IMR-90 (cell line): ENCODE data around the gene PCSK1N. TPM values are rescaled to one million over a fixed set of nuclear protein-coding genes. Genes with fewer than 3 reads are reported as not detected.
A peak's percentile ranks its signal among the peaks of the same experiment; 100 is the strongest.
"Not testable (repeated sequence)": the region's sequence is repeated elsewhere in the genome, so short reads cannot be mapped to it uniquely, and the experiment has no call there.

Source experiments
- ATAC-seq: fragments of 200-7000 bp; cut with Tn5 transposase; 2 replicates; pipeline ENCODE4 v1.9.1; 2020; ENCODE audit warnings: low read depth, mild to moderate bottlenecking, moderate library complexity
- BruUV-seq: library from RNA; stranded (reverse); fragments of 400-500 nt; replicated peaks from 2 replicates; lab custom pipeline; 2021; lab: Mats Ljungman, UMichigan
- CTCF ChIA-PET: fragments of 300-600 bp; formaldehyde crosslinking; extraction: SDS; loops from one replicate; lab custom pipeline; 2021; ENCODE audit warnings: antibody characterized with exemption; lab: Yijun Ruan, JAX
- POLR2A ChIA-PET: fragments of 300-600 bp; sonication (Branson Sonifier 250); formaldehyde crosslinking; loops from one replicate; lab custom pipeline; 2022; ENCODE audit warnings: antibody characterized with exemption; ENCODE audit not compliant: unreplicated experiment; lab: Charles Lee
- DNase-seq: peaks from one replicate; pipeline ENCODE4 v3.0.0; 2013
- H2AFZ ChIP-seq: replicated peaks from 2 replicates; pipeline ENCODE3; 2013; ENCODE audit warnings: low read length, mild to moderate bottlenecking; ENCODE audit not compliant: poor library complexity
- H2AK5ac ChIP-seq: 2 replicates; pipeline ENCODE4 v1.6.1; 2013; ENCODE audit warnings: low read depth, low read length, inconsistent platforms
- H2AK9ac ChIP-seq: replicated peaks from 2 replicates; pipeline ENCODE3; 2013; ENCODE audit warnings: mild to moderate bottlenecking, low read depth, low read length, moderate library complexity; ENCODE audit not compliant: poor library complexity
- H2BK120ac ChIP-seq: 2 replicates; pipeline ENCODE4 v1.6.1; 2013; ENCODE audit warnings: low read depth, low read length, inconsistent platforms
- H2BK15ac ChIP-seq: 3 replicates; pipeline ENCODE4 v1.6.1; 2013; ENCODE audit warnings: low read depth, low read length, inconsistent platforms
- H2BK20ac ChIP-seq: 2 replicates; pipeline ENCODE4 v1.6.1; 2013; ENCODE audit warnings: low read depth, mild to moderate bottlenecking, inconsistent platforms, low read length, moderate library complexity
- H2BK5ac ChIP-seq: 2 replicates; pipeline ENCODE4 v1.6.1; 2013; ENCODE audit warnings: mild to moderate bottlenecking, low read depth, low read length, inconsistent platforms; ENCODE audit not compliant: poor library complexity, severe bottlenecking
- H3K14ac ChIP-seq: replicated peaks from 2 replicates; pipeline ENCODE4 v1.6.1; 2013; ENCODE audit warnings: low read depth, low read length, inconsistent platforms
- H3K18ac ChIP-seq: 2 replicates; pipeline ENCODE4 v1.6.1; 2013; ENCODE audit warnings: low read depth, low read length, control low read depth
- H3K23ac ChIP-seq: 2 replicates; pipeline ENCODE4 v1.6.1; 2013; ENCODE audit warnings: low read depth, low read length, inconsistent platforms
- H3K27ac ChIP-seq: 2 replicates; pipeline ENCODE4 v1.5.1; 2013; ENCODE audit warnings: mild to moderate bottlenecking, control low read depth, low read length; ENCODE audit not compliant: insufficient read depth
- H3K27me3 ChIP-seq: 2 replicates; pipeline ENCODE4 v1.6.1; 2013; ENCODE audit warnings: low read length; ENCODE audit not compliant: control insufficient read depth, insufficient read depth
- H3K36me3 ChIP-seq: 2 replicates; pipeline ENCODE4 v1.6.1; 2013; ENCODE audit warnings: low read length, mixed read lengths; ENCODE audit not compliant: control insufficient read depth, insufficient read depth
- H3K4ac ChIP-seq: 2 replicates; pipeline ENCODE4 v1.6.1; 2013; ENCODE audit warnings: low read depth, low read length, inconsistent platforms
- H3K4me1 ChIP-seq: 2 replicates; pipeline ENCODE4 v1.6.1; 2013; ENCODE audit warnings: low read length, mixed read lengths; ENCODE audit not compliant: control insufficient read depth, insufficient read depth
- H3K4me2 ChIP-seq: 2 replicates; pipeline ENCODE4 v1.6.1; 2013; ENCODE audit warnings: low read depth, mild to moderate bottlenecking, control low read depth, low read length, moderate library complexity
- H3K4me3 ChIP-seq: 2 replicates; pipeline ENCODE4 v1.5.1; 2013; ENCODE audit warnings: low read depth, mild to moderate bottlenecking, control low read depth, low read length, moderate library complexity; ENCODE audit not compliant: insufficient read depth
- H3K56ac ChIP-seq: 2 replicates; pipeline ENCODE4 v1.6.1; 2013; ENCODE audit warnings: low read length, inconsistent platforms; ENCODE audit not compliant: insufficient read depth; ENCODE audit errors: extremely low read depth
- H3K79me1 ChIP-seq, 2 experiments: 2 replicates each; pipeline ENCODE4 v1.6.1; 2013; ENCODE audit warnings: low read length in 2 of 2, inconsistent platforms in 1 of 2, low read depth in 1 of 2
- H3K9ac ChIP-seq: 2 replicates; pipeline ENCODE4 v1.6.1; 2013; ENCODE audit warnings: low read depth, low read length, control low read depth
- H3K9me1 ChIP-seq: 2 replicates; pipeline ENCODE4 v1.6.1; 2013; ENCODE audit warnings: low read length, inconsistent platforms; ENCODE audit not compliant: insufficient read depth
- H3K9me3 ChIP-seq: 2 replicates; pipeline ENCODE4 v1.6.1; 2013; ENCODE audit warnings: low read length; ENCODE audit not compliant: control insufficient read depth, insufficient read depth
- H4K20me1 ChIP-seq: 2 replicates; pipeline ENCODE4 v1.6.1; 2013; ENCODE audit warnings: low read length, inconsistent platforms; ENCODE audit not compliant: insufficient read depth
- H4K5ac ChIP-seq: 2 replicates; pipeline ENCODE4 v1.6.1; 2013; ENCODE audit warnings: mild to moderate bottlenecking, low read depth, low read length, control low read depth
- H4K8ac ChIP-seq, 2 experiments: 2 replicates each; pipeline ENCODE4 v1.6.1; 2013; ENCODE audit warnings: low read depth in 2 of 2, low read length in 2 of 2, control low read depth in 1 of 2, inconsistent platforms in 1 of 2
- H4K91ac ChIP-seq: 2 replicates; pipeline ENCODE4 v1.6.1; 2013; ENCODE audit warnings: low read depth, low read length, inconsistent platforms; ENCODE audit not compliant: insufficient read depth
- CHD1 ChIP-seq: IDR thresholded peaks from 2 replicates; pipeline ENCODE4 v1.6.1; 2012; ENCODE audit warnings: low read depth, low read length, improper control_type of control experiment
- RAD21 ChIP-seq: IDR thresholded peaks from 2 replicates; pipeline ENCODE4 v1.6.1; 2012; ENCODE audit warnings: low read length, improper control_type of control experiment
- SMC3 ChIP-seq: fragments of 150-350 bp; IDR thresholded peaks from 2 replicates; pipeline ENCODE4 v1.6.1; 2016; ENCODE audit warnings: low read depth, mild to moderate bottlenecking, antibody characterized with exemption, low read length, moderate library complexity
- WGBS, 2 experiments: methylation state at CpG; one replicate each; pipeline versions ENCODE4 v1.1.5 to v1.1.7; 2013; ENCODE audit warnings: missing lambda C conversion rate in 2 of 2; ENCODE audit not compliant: insufficient read length in 1 of 2; ENCODE audit errors: extremely low coverage in 2 of 2; 5-methylcytosine and 5-hydroxymethylcytosine counted together
- dilution Hi-C: fragments of 300-500 bp; cut with HindIII; formaldehyde crosslinking; loops from one replicate; pipeline ENCODE4 v1.14.3; 2018; ENCODE audit warnings: low sequenced_read_pairs; ENCODE audit not compliant: unreplicated experiment
- in situ Hi-C: fragments of 300-500 bp; cut with MboI; formaldehyde crosslinking; loops from 3 replicates; pipeline ENCODE4 v1.14.3; 2019; ENCODE audit warnings: low sequenced_read_pairs, inconsistent platforms, mixed read lengths
- intact Hi-C: fragments of 100-400 bp; cut with micrococcal nuclease; formaldehyde crosslinking; loops from 2 replicates; pipeline ENCODE4 v1.10.0; 2022
- polyA plus RNA-seq, 3 experiments: library from polyadenylated mRNA; depleted of rRNA; stranded (reverse); fragments of >200 nt; gene quantifications; 2 replicates each; pipeline ENCODE4 v1.2.3, GENCODE V29; 2012; ENCODE audit warnings: low replicate concordance in 1 of 3
- total RNA-seq: library from RNA; depleted of rRNA; stranded (reverse); fragments of >200 nt; gene quantifications from 2 replicates; pipeline ENCODE4 v1.2.3, GENCODE V29; 2012

Gene PCSK1N
- total and polyA plus RNA-seq, 2 of the 4 experiments (the other 2 are of a cell fraction): 0.12 TPM; not detected in 1

DNA sequence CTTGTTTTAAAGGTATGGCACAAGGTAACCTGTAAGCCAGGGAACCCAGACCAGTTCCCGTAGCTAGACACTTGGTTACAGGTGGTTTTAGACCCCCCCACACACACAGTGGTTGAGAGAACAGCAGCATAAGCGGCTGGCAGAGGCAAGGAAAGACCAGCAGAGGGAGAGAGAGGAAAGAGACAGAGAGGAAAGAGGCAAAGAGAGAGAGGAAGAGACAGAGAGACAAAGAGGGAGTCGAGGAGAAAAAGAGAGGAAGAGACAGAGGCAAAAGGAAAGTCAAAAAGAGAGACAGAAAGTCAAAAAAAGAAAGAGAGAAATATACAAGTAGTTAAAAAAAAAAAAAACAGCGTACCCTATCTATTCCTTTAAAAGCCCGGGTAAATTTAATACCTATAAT, 19.5 kb upstream of the PCSK1N start:
- no peak overlapping the region for H2BK15ac ChIP-seq
- no peak for ATAC-seq
- ChIA-PET POLR2A (no interaction called here), CTCF (no interaction called here)
- no CpG with 5 or more reads among the region's 5 CpGs for WGBS, 2 experiments
- no TSS peak for BruUV-seq
- H4K91ac ChIP-seq: no peak overlapping the region
- no peak overlapping the region for H3K27ac ChIP-seq
- H3K9me1 ChIP-seq: no peaks in the 10 kb centered on the region
- no peak overlapping the region for H3K4me2 ChIP-seq
- no peak overlapping the region for H2AK9ac ChIP-seq
- no peak overlapping the region for H3K18ac ChIP-seq
- no peak overlapping the region for H4K5ac ChIP-seq
- H2BK5ac ChIP-seq: no peak overlapping the region
- dilution Hi-C loops: no loop called here
- H3K27me3 ChIP-seq: peaks cover 4% of the 10 kb centered on the region
- intact Hi-C loops: no loop called here
- H3K4ac ChIP-seq: no peak overlapping the region
- no peaks in the 10 kb centered on the region for H4K20me1 ChIP-seq
- no peak overlapping the region for H3K9ac ChIP-seq
- H3K9me3 ChIP-seq: no peaks in the 10 kb centered on the region; the same call in 1 of the 2 replicates
- no peaks in the 10 kb centered on the region for H3K79me1 ChIP-seq
- H2AK5ac ChIP-seq: no peak overlapping the region
- no peak for TF ChIP-seq CHD1
- TF ChIP-seq SMC3: peak; percentile 13; the same call in 1 of the 2 replicates
- 0 out of 2 replicates have a peak, but pooled peaks have one; percentile 17 for TF ChIP-seq RAD21
- no peak overlapping the region for H4K8ac ChIP-seq
- DNase-seq: no peak
- H3K14ac ChIP-seq: no peak overlapping the region
- H3K36me3 ChIP-seq: no peaks in the 10 kb centered on the region
- no peak overlapping the region for H3K4me3 ChIP-seq
- H3K23ac ChIP-seq: no peak overlapping the region
- no peak overlapping the region for H2AFZ ChIP-seq
- no peak overlapping the region for H2BK20ac ChIP-seq
- in situ Hi-C loops: no loop called here
- no peak overlapping the region for H2BK120ac ChIP-seq
- no peaks in the 10 kb centered on the region for H3K4me1 ChIP-seq
- H3K56ac ChIP-seq: no peak overlapping the region

DNA sequence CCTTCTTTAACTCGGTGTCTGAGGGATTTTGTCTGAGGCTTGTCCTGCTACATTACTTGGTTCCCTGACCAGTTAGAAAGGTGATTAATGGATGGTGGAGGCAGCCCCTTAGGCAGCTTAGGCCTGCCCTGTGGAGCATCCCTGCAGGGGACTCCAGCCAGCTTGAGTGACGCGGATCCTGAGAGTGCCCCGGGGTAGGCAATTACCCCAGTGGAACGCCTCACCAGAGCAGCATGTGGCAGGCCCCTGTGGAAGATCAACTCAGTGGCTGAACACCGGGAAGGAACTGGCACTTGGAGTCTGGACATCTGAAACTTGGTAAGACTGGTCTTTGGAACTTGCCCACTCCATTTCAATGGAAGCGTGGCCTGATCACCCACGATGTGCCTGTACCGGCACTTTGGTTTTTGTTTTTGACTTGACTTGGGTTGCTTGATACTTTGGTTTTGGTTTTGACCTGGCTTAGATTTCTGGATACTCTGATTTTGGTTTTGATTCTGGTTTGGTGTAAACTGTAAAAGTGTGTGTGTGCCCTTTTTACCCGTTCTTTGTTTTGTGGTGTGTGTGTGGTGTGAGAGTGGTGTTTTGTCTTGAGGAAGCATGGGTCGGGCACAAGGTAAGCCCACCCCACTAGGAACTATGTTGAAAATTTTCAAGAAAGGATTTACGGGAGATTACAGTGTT, 18.9 kb upstream of the PCSK1N start:
- intact Hi-C loops, H2AK5ac ChIP-seq, H4K91ac ChIP-seq, H2BK15ac ChIP-seq, H3K27ac ChIP-seq, H3K4ac ChIP-seq, H3K9ac ChIP-seq, H3K4me2 ChIP-seq, in situ Hi-C loops, CTCF ChIA-PET, H3K14ac ChIP-seq, H3K4me1 ChIP-seq, H2BK5ac ChIP-seq, POLR2A ChIA-PET, H3K27me3 ChIP-seq, H3K79me1 ChIP-seq, H2BK20ac ChIP-seq, dilution Hi-C loops, H3K23ac ChIP-seq, DNase-seq, H4K5ac ChIP-seq, H2AK9ac ChIP-seq, H3K9me3 ChIP-seq, H2BK120ac ChIP-seq, H3K56ac ChIP-seq, H2AFZ ChIP-seq, H3K4me3 ChIP-seq, H3K9me1 ChIP-seq, H3K18ac ChIP-seq, ATAC-seq, H4K20me1 ChIP-seq, H3K36me3 ChIP-seq, H4K8ac ChIP-seq, BruUV-seq: not testable (repeated sequence)
- WGBS, 2 experiments: 68% methylated on average over 2 of the region's 12 CpGs; no CpG with 5 or more reads in 1 of the 2 experiments
